Left ventricle myocardium inferior (tissue), 1 donor: ENCODE data around the gene RTF2. TPM values are rescaled to one million over a fixed set of nuclear protein-coding genes. Genes with fewer than 3 reads are reported as not detected.

ENCODE experiments used
- DNase-seq: peaks from one replicate; pipeline ENCODE4 v3.0.0-alpha.2; 2020
- H3K27ac ChIP-seq: fragments of 200-600 bp; replicated peaks from 2 replicates; pipeline ENCODE4 v1.8.0; 2021
- H3K27me3 ChIP-seq: fragments of 200-600 bp; 2 replicates; pipeline ENCODE4 v1.8.0; 2021; ENCODE audit warnings: low read depth
- H3K36me3 ChIP-seq: fragments of 200-600 bp; 2 replicates; pipeline ENCODE4 v1.8.0; 2021
- H3K4me1 ChIP-seq: fragments of 200-600 bp; 2 replicates; pipeline ENCODE4 v1.8.0; 2021
- H3K4me3 ChIP-seq: fragments of 200-600 bp; 2 replicates; pipeline ENCODE4 v1.8.0; 2021; ENCODE audit warnings: mild to moderate bottlenecking, moderate library complexity
- H3K9me3 ChIP-seq: fragments of 200-600 bp; replicated peaks from 2 replicates; pipeline ENCODE4 v1.8.0; 2021
- CTCF ChIP-seq: fragments of 200-600 bp; IDR thresholded peaks from 2 replicates; pipeline ENCODE4 v1.8.0; 2021; ENCODE audit warnings: antibody characterized with exemption, mild to moderate bottlenecking, borderline replicate concordance
- intact Hi-C: fragments of 100-400 bp; cut with micrococcal nuclease; formaldehyde crosslinking; loops from one replicate; pipeline ENCODE4 v1.11.0; 2022
- total RNA-seq: library from RNA; stranded (reverse); fragmentation: NEBNext Ultra II Directional; extraction: Animal tissue kit (Norgen Biotek cat#: 25700); gene quantifications from one replicate; pipeline ENCODE4 v1.2.1, GENCODE V29; 2021
- donor health status: DM: no; HTN: yes; CAD: no; lungs with severe emphysema.

The RTF2 gene
- total RNA-seq, 1 donor from 2014 or later: 88.7 TPM

DNA sequence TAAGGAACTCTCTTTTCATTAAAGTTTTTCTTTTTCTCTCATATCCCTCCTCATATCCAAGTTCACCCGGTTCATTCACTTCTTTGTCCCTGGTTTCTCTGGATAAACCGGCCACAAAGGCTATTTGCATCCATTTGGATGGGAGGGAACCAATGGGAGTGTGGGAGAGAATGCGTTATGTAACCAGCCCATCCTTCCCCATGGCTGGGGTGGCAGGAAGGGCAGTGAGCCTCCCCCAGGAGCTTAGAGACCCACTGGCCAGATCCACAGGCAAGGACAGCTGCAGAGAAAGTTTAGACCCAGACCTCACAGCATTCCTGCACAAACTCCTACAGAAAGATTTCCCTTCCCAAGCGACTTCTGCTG is 45.6 kb upstream of the RTF2 start:
- H3K4me3 ChIP-seq: no peak overlapping the region
- intact Hi-C loops: no loop called here
- H3K27ac ChIP-seq: peak overlapping the region; percentile 53
- peaks cover 18% of the 10 kb centered on the region for H3K4me1 ChIP-seq
- H3K36me3 ChIP-seq: no peaks in the 10 kb centered on the region
- no peaks in the 10 kb centered on the region for H3K27me3 ChIP-seq
- no peak for TF ChIP-seq CTCF
- DNase-seq: no peak
- H3K9me3 ChIP-seq: no peaks in the 10 kb centered on the region

DNA sequence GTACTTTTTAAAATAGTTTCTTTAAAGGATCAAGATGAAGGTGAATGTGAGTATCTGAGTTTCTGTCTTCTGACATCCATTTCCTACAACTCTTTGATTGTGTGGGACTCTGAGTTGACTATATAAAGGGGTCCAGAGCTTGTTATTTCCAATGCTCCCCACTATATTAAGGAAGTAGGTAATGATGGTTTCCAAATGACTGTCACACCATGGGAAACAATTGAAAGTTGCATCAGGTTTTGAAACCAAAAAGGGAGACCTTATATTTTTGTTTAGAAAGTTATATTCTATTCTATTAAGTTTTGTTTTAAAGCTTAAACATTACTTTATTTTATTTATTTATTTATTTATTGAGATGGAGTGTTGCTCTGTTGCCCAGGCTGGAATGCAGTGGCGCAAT is 45.2 kb upstream of the RTF2 start:
- intact Hi-C loops: no loop called here
- Histone ChIP-seq H3K9me3 (no peaks in the 10 kb centered on the region), H3K4me1 (peaks cover 18% of the 10 kb centered on the region), H3K4me3 (no peak overlapping the region), H3K27ac (peak overlapping the region; percentile 53), H3K36me3 (no peaks in the 10 kb centered on the region), H3K27me3 (no peaks in the 10 kb centered on the region)
- no peak for DNase-seq
- TF ChIP-seq CTCF: no peak

DNA sequence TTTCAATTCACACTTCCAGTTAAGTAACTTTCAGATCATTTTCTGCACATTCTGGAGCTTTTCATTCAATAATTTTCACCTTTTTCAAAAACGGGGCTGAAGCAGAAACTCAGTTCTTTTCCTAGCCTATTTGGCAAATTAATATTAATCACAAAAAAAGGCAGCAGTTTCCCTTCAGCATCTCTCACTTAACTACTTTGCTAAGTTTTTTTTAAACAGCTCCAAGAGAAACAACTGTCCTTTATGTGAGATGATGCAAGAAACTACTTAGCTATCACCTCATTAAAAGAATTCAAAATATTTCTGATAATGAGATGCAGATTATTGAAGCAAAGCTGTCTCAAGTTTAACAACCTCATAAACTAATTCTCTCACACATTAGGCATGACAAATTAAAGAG is 44.5 kb upstream of the RTF2 start:
- Histone ChIP-seq H3K27me3 (no peaks in the 10 kb centered on the region), H3K9me3 (no peaks in the 10 kb centered on the region), H3K4me1 (peaks cover 18% of the 10 kb centered on the region), H3K36me3 (no peaks in the 10 kb centered on the region), H3K27ac (no peak overlapping the region), H3K4me3 (no peak overlapping the region)
- no peak for TF ChIP-seq CTCF
- DNase-seq: no peak
- intact Hi-C loops: no loop called here

DNA sequence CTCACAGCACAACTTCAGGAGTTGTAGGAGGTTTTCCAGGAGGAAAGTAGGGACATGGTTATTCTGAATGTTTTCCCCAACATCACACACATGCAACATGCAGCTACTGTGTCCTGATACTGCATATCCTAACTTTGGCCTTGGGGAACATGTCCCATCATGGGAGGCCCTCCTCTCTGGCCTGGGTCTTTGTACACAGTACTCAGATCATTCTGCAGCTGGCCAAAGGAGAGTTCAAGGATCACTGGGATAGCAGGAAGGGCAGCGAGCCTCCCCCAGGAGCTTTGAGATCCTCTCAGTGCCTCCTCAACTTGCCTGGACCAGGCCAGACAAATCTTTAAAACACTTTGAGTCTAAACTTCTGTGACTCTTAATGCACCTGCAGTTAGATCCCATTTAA is 43.5 kb upstream of the RTF2 start:
- H3K27me3 ChIP-seq: no peaks in the 10 kb centered on the region
- no peaks in the 10 kb centered on the region for H3K9me3 ChIP-seq
- TF ChIP-seq CTCF: no peak
- H3K4me3 ChIP-seq: no peak overlapping the region
- peaks cover 21% of the 10 kb centered on the region for H3K4me1 ChIP-seq
- H3K27ac ChIP-seq: no peak overlapping the region
- H3K36me3 ChIP-seq: no peaks in the 10 kb centered on the region
- DNase-seq: no peak
- intact Hi-C loops: no loop called here

- Histone ChIP-seq H3K27me3 (peaks cover under 1% of the 10 kb centered on the region), H3K36me3 (no peaks in the 10 kb centered on the region), H3K27ac (no peak overlapping the region), H3K4me1 (peaks cover 23% of the 10 kb centered on the region), H3K9me3 (no peaks in the 10 kb centered on the region), H3K4me3 (no peak overlapping the region)
- DNase-seq: no peak
- intact Hi-C loops: no loop called here
- TF ChIP-seq CTCF: no peak
These were observed 42.4 kb upstream of the RTF2 start for GRCh38 chr20:56426026-56426425.

- peaks cover 22% of the 10 kb centered on the region for H3K4me1 ChIP-seq
These were observed 41.5 kb upstream of the RTF2 start for GRCh38 chr20:56426926-56427325.

More at GRCh38 chr20:56426926-56427325, 41.5 kb upstream of the RTF2 start:
- Histone ChIP-seq H3K4me3 (no peak overlapping the region), H3K9me3 (no peaks in the 10 kb centered on the region), H3K27ac (no peak overlapping the region), H3K27me3 (peaks cover 10% of the 10 kb centered on the region), H3K36me3 (no peaks in the 10 kb centered on the region)
- no peak for DNase-seq
- no peak for TF ChIP-seq CTCF
- intact Hi-C loops: no loop called here
